ENCODE data around the gene LLGL2.

GRCh38 chr17:75503337-75503950 is 22.1 kb upstream of the LLGL2 start:
- TF ChIP-seq, protein P1, sequence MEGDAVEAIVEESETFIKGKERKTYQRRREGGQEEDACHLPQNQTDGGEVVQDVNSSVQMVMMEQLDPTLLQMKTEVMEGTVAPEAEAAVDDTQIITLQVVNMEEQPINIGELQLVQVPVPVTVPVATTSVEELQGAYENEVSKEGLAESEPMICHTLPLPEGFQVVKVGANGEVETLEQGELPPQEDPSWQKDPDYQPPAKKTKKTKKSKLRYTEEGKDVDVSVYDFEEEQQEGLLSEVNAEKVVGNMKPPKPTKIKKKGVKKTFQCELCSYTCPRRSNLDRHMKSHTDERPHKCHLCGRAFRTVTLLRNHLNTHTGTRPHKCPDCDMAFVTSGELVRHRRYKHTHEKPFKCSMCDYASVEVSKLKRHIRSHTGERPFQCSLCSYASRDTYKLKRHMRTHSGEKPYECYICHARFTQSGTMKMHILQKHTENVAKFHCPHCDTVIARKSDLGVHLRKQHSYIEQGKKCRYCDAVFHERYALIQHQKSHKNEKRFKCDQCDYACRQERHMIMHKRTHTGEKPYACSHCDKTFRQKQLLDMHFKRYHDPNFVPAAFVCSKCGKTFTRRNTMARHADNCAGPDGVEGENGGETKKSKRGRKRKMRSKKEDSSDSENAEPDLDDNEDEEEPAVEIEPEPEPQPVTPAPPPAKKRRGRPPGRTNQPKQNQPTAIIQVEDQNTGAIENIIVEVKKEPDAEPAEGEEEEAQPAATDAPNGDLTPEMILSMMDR (IDR thresholded peaks at IDR 0.05; ENCODE audit: insufficient read depth, low read length): no peak
- TF ChIP-seq GABPA (IDR thresholded peaks at IDR 0.05; ENCODE audit: low read depth): no peak
